Fibroblast of lung (primary cell): Measurements from ENCODE around the gene KIF5A.

ENCODE experiments used
- CTCF ChIP-seq, 2 donors: IDR thresholded peaks in 1 of 2; conservative IDR thresholded peaks in 1 of 2; 1 replicate in 1 of 2; 2 replicates in 1 of 2; pipeline ENCODE4 v1.5.1; 2011 to 2012; ENCODE audit warnings: low read length in 2 of 2, control low read depth in 1 of 2, inconsistent platforms in 1 of 2, low read depth in 1 of 2, mild to moderate bottlenecking in 1 of 2
- EZH2 ChIP-seq: IDR thresholded peaks from 2 replicates; pipeline ENCODE4 v1.5.1; 2012; ENCODE audit warnings: low read length, control low read depth, mild to moderate bottlenecking; ENCODE audit errors: missing control alignments

DNA sequence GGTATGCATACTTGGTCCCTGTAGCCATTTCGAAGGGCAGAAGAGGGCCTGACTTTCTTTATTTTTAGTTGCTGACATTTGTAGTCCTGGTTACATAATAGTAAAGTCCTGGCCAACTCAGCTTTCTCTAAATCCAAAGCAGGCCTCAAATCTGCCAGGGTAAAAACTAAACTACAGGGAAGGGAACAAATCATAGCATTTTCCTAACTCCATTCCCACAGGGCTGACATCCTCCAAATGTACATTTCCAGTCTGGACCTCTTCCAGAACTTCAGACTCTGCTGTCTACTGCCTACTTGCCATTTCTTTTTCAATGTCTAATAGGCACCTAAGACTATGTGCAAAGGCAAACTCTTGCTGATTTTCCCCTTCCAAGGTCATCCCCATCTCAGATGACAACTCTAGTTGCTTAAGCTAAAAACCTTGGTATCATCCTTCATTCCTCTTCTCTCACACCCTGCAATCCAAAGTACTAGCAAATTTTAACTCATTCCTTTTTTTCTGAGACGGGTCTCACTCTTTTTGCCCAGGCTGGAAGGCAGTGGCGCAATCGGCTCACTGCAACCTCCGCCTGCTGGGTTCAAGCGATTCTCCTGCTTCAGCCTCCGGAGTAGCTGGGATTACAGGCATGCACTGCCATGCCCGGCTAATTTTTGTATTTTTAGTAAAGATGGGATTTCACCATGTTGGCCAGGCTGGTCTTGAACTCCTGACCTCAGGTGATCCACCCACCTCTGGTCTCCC is 31.5 kb upstream of the KIF5A start:
- TF ChIP-seq CTCF (conservative IDR thresholded peaks at IDR 0.05 in 1 of 2, IDR thresholded peaks at IDR 0.05 in 1 of 2; ENCODE audit: low read depth in 1 of 2, low read length in 2 of 2) (no peak), EZH2 (no peak)
